Testis (tissue), 2 donors: Measurements from ENCODE around the gene STRIT1.

Source experiments
- POLR2A ChIP-seq: fragments of 450-650 bp; IDR thresholded peaks from one replicate; pipeline ENCODE4 v1.6.1; 2017; ENCODE audit warnings: antibody characterized with exemption, mild to moderate bottlenecking, moderate library complexity
- TF ChIP-seq, protein P1 (sequence below), 3 experiments: fragments of 450-650 bp in 2 of 3; fragments of 200-600 bp in 1 of 3; sonication (generic) in 1 of 3; IDR thresholded peaks; one replicate each; pipeline ENCODE4 v1.5.1; 2016 to 2019; ENCODE audit warnings: antibody characterized with exemption in 3 of 3, mild to moderate bottlenecking in 2 of 3, moderate library complexity in 1 of 3

DNA sequence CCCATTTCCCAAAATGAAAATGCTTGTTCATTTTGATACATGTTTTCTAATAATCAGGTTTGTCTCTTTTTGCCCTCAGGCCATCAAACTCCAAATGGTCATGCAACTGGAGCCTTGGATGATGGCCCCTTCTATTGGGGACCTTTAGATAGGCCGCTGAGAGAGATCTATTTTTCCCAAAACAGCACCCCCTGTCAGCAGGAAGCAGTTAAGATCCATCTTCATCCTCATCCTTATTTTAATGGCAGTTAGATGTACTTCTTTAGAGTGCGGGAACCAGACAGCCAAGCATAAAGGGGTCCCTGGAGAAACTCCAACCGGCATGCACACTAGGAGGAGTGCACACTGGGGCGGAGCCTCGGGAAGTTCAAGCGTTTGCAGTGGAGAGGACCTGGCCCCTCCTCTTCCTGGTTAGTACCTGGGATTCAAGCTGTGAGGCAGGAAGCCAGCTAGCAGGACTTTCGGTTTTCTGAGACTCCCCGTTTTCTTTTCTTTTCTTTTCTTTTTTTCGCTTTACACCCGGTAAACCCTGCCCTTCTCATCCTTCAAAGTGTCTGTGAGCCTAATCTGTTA is 31.9 kb upstream of the STRIT1 start:
- TF ChIP-seq, protein P1, sequence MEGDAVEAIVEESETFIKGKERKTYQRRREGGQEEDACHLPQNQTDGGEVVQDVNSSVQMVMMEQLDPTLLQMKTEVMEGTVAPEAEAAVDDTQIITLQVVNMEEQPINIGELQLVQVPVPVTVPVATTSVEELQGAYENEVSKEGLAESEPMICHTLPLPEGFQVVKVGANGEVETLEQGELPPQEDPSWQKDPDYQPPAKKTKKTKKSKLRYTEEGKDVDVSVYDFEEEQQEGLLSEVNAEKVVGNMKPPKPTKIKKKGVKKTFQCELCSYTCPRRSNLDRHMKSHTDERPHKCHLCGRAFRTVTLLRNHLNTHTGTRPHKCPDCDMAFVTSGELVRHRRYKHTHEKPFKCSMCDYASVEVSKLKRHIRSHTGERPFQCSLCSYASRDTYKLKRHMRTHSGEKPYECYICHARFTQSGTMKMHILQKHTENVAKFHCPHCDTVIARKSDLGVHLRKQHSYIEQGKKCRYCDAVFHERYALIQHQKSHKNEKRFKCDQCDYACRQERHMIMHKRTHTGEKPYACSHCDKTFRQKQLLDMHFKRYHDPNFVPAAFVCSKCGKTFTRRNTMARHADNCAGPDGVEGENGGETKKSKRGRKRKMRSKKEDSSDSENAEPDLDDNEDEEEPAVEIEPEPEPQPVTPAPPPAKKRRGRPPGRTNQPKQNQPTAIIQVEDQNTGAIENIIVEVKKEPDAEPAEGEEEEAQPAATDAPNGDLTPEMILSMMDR (IDR thresholded peaks at IDR 0.05), result no peak
- no peak for TF ChIP-seq POLR2A
